ENCODE results near the gene OMA1.

Gene OMA1

DNA sequence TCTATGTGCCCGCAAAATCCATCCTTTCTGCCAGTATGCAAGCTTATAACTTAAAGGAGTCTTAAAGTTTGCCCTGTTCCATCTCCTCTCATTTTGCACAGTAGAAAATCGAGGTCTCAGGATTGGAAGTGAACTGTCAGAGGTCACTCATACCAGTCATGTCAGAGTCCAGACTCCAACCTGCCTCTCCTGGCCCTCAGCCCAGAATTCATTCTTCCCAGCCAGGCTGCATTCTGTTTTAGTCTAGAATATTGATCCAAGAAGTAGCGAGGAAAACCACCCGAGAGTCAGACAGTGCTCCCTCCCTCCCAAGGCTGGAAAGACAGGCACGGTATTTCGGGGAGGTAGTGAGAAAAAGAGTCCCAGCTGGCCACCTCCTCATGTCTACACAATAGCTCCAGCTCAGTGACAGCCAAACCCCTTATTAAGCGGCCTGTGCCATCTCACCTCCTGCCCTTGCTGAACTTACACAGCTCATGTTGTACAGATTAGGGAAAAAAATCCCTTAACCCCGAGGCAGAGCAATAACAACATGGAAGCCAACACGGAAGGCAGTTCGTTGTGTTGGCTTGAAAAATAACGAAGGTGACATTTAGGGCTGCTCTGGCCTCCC is 89.4 kb downstream of the OMA1 start:
- no peak for DNase-seq

DNA sequence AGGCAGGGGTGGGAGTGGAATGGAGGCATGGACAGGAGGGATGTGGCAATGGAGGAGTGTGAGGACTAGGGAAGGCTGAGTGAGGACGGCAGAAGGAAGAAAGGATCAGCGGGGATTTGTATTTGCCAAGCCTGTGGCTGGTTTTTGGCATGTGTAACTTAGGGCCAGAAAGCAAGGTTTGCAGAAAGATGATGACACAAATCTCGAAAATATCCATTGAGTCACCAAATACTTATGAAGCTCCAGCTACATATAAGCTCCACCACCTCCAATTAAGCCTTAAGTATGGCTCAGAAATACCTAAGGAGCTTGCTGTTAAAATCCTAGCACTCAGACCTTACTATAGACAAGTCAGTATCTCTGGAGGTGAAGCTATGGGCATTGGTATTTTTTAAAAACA is 90.1 kb downstream of the OMA1 start:
- no peak for DNase-seq

DNA sequence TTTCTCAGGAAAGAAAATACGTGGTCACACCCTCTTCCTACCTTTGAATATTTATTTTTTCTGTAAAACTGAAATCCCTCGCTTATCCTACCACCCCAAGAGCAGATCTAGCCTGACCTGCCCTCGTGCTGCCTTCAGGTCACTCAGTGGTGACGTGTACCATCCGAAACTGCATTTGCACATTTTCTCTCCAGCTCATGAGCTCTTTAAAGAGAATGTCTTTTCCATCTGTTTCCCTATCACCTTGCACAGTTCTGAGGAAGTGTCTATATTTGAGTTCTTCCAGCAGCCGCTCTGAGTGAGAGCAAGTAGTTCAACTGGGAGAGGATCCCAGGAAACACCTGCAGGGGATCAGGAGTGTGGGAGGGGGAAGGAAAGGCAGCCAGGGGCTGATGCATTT is 91.7 kb downstream of the OMA1 start:
- no peak for DNase-seq

DNA sequence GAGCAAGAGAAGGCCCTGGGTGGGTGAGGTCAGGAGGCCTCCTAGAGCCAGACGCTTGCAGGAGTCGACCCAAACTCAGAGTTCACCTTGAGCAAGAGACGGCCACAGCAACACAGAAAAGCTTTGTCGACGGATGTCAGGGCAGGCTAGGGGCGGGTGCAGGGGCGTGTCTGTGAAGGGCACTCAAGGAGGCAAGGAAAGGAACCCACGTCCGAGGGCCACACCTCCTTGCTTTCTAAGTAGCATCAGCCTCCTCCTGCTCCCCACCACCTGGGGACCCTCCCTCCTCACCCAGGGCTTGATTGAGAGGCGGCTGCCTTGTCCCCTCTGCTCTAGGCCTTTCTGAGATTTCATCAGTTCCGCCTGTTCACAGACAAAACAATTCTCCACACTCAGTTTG is 92.1 kb downstream of the OMA1 start:
- DNase-seq = no peak

DNA sequence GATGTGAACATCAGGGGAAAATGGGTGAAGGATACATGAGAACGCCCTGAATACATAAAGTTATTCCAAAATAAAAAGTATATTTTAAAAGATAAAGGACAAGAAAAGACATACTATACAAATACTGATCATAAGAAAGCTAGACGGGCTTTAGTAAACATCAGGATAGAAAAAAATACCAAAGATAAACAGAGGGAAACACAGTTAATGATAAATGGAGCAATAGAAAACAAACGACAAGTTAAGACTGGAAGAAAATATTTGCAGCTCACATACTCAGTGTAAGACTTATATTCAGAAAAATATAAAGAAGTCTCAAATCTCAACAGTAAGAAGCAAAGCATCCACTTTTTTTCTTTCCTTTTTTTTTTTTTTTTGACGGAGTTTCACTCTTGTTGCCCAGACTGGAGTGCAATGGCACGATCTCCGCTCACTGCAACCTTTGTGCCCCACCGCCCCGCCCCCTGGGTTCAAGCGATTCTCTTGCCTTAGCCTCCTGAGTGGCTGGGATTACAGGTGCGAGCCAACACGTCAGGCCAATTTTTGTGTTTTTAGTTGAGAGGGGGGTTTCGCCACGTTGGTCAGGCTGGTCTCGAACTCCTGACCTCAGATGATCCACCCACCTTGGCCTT is 94.8 kb downstream of the OMA1 start:
- no peak for DNase-seq

DNA sequence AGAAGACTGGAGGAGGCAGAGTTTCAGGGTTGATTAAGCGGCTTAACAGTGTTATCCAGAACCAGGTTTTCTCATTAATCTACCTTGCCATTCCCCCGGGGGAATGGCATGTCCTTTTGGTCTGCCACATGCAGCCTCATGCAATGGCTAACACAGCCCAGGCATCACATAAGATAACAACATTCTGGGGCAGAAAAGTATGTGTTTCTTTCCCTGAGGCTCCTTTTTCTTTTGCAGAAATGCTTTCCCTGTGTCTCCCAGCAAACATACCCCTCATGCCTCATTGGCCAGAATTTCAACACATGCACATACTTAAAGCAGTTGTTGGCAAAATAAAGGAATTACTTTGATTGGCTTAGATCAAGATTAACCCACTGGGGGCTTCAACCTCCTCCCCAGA is 98.6 kb downstream of the OMA1 start:
- no peak for DNase-seq

DNA sequence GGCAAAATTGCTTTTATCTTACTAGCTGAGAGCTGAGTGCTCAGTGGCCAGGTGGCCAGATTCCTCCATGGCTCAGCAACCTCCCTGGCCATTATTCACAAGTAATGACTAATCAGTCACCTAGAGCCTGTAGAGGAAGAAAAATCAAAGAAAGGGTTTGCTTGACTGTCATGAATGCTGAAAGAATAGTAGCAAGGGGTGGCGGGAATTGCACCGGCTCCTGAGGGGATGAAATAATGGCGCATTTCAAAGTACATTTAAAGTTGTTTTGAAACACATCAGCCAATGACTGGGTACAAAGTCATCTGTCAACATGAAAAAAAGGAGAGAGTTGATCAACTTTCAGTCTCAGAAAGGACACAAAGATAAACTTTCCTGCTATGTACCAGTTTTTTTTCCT is 99.5 kb downstream of the OMA1 start:
- no peak for DNase-seq

DNA sequence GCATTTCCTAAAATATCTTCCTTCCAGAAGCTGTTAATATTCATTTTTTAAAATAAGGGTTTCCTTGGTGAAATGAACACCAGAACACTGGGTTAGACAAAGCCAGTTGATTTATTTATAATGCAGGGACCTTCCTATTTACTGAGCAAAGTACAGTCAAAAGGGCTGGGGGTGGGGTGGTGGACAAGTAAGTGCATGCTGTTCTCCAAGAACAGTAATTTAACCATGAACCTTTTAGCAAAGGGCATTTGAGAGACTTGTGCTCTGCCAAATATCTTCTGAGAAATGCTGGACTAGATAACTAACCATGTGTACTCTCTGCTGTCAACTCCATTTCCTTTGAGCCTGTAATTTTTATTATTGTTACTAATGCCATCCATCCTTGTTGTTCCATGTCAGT is 100.2 kb downstream of the OMA1 start:
- DNase-seq = no peak

DNA sequence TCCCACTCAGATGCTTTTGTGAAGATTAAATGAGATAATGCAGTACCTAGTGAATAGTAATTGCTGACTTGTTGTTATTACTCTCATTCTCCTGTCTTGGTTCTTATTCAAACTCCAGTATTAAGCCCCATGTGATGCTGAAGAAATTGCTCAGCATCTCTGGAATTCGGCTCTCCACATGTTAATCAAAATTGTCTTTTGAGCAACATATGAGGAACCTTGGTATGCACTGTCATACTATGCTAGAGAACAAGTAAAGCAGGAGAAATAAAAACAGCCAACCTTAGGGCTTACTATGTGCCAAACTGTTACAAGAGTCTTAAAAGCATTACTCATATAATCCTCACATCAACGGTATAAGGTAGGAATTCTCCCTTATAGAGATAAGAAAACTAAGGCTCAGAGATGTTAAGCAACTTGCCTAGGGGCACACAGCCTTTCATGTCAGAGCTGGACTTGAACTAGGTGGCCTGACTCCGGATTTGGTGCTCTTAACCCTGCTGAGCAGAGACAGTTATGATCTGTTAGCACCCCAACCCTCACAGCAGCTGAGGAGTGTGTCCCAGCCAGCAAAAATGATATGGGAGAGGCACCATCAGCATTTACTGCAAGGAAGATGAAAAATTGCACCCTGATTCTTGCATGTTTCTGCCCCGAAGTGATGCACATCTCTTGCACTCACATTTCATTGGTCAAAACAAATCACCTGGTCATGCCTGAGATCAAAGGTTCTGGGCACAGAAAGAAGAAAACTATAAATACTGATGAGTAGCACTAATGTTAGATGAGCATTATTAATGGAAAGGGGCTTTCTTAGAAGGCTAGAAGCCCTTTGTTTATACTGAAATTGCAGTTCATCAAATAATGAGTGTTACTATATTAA is 102.3 kb downstream of the OMA1 start:
- DNase-seq = no peak

DNA sequence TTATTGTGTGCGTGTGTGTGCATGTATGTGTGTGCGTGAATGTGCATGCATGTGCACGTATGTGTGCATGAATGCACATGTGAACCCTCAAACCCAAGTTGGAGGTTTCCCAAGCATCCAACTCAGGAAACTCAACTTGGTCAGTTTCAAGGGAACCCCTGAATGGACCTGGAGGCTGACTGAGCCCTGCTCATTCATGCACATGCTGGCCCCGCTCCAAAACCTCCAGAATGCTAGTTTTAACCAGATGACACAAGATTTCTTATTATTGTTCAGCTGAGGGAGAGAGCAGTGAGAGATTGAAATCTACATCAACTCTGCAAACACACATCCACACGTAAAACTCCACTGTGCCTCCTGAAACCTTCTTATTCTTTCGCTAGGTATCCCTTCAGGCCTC is 104.4 kb downstream of the OMA1 start:
- no peak for DNase-seq

DNA sequence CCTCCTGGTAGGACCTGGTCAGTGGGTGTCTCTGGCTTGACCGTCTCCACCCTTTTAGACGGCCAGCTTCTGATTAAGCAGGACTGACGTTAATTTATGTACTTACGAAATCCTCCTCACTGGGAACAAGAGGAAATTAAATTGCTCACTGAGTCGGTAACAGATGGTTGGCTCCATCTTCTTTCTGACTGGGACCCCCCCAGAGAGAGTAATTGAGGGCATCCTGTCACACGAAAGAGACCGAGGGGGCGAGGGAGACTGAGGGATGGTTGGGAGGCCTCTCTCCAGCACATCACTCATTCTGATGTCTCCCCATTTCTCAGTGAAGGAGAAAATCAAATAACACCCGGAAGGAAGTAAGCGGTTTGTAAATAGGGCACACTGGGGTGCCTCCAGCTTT is 104.8 kb downstream of the OMA1 start:
- no peak for DNase-seq

DNA sequence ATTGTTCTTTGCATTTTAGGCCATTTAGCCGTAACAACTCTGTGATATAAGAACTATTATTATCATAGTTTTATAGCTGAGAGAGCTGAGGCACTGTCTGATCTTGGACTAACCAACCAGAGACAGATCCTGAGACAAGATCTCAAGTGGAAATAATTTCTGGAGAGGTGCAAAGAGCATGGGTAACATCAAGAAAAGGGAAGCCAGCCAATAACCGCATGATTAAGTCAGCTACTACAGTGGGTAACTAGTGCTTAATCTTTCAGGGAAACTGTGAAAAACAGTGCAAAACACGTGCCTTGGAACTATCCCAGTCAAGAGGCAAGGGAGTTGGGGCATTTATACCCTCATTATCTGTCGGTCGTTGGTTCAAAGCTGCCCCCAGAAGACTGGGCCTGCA is 105.8 kb downstream of the OMA1 start:
- DNase-seq = no peak

DNA sequence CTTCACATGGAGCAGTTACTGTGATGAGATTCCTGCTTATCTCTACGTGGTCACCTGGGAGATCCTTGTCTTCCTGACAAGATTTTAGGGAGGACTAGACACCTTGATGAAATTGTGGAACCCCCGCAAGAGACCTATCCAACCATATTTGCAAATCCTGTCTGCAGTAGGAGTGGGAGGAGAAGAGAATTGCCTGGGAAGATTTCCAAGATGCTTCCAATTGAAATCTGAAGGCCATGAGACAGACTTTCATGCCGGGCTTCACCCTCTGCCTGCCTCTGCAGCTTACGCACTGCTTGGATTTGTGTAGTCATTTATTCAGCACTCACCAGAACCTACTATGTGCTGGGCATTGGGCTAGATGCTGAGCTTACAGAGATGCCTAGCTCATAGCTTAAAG is 106.6 kb downstream of the OMA1 start:
- no peak for DNase-seq

DNA sequence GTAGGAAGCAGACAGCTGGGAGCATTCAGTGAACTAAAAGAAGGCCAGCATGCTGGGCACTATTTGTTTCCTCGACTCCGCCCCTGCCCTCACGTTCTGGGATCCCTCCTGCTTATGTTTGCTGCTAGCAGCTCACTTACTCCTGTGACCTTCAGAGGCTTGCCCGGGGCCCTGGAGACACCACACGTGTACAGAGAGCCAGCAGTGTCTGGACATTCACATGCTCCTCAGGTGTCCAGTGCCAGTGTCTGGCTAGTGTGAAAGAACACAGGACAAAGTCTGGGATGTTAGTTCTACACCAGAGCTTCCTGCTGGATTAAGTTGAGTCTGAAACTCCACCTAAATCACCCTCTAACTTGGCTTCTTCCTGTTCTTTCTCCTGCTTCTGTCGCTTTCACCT is 108.1 kb downstream of the OMA1 start:
- DNase-seq = no peak

DNA sequence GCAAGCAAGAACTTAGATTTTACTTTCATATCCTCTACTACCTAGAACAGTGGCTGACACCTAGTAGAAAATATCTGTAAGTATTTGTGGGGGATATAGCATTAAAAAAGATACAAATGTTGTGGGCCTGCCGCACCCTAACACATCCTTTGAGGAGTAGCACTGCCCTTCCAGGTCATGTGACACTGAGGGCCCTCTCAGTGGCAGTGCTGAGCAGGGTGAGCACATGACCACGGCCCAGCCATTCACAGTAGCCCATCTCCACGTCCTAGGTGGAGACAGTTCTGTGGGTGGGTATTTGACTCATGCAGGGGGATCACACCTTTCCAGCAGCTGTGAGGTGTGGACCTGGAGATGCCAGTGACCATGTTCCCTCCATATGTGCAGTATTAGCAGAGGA is 108.9 kb downstream of the OMA1 start:
- DNase-seq = no peak

DNA sequence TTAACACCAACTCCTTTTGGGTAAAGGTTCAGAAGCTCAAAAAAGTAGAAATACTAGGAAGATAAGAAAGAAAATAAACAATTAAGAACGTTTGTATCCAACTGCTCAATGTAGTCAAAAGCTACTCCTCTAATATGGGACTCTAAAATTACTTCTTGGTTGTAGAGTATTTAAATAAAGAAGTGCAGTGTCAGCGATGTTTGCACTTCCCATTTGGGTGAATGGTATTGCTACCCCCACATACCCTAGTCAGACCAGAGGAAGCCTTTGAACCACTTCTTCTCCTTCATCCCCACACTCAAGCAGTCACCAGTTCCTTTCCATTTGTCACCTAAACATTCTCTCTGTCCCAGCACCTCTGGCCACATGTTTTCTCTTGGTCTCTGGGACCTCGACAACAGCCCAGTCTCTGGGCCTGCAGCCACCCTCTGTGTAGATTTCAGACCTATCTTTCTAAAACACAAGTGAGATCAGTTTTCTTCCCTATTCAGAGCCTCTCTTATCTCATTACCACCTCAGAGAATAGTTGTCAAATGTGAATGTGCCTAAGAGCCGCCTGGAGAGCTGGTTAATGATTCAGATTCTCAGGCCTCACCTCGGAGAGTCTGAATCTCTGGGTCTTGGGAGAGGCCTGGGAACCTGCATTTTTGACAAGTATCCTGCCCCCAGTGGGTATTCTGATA is 109.8 kb downstream of the OMA1 start:
- DNase-seq = no peak

DNA sequence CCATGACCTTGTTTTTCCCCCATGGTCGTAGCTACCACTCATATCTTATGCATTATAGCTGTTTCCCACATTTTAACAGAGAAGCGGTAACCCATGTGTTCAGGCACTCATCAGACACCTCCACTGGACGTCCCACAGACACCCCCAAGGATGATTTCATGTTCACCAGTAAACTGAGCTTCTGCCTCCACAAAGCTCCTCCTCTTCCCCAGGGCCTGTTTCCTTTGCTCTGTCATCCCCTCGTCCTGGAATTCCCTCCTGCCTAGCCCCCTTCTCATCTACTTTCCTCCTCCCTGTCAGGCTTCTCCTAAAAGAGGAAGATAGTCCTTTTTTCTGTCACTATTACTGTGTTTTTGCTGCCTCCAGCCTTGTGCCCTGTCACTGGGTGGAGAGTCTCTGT is 111.2 kb downstream of the OMA1 start:
- DNase-seq = no peak

DNA sequence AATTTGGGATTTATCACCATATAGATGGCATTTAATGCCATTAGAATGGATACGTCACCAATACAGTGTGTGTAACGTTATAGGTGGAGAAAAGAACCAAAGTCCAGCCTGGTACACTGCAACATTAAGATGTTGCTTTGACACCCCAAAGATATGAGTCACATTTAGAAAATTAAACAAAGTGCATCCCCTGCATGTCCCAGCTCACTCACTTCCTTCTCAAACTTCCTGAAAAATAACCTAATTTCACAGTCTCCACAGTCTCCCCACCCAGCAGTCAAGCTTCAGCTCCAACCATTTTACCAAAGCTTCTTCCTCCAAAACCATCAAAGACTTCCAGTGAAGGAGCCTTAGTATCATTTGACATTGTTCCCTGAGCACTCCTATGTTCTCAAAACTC is 111.9 kb downstream of the OMA1 start:
- DNase-seq = no peak

DNA sequence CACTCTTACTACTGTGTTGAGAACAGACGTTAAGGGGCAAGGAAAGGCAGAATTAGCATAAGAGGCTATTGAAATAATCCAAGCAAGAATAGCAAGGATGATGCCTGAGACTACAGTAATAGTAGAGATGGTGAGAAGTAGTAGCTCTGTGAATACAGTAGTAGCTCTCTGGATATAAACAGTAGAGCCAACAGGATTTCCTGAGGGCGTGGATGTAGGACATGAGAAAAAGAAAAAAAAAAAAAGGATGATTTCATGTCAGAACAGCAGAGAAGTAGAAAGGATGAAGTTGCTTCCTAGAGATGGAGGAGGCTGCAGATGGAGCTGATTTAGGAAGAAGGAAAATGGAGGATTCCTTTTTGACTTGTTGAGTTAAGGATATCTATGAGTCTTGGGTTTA is 112.3 kb downstream of the OMA1 start:
- no peak for DNase-seq

DNA sequence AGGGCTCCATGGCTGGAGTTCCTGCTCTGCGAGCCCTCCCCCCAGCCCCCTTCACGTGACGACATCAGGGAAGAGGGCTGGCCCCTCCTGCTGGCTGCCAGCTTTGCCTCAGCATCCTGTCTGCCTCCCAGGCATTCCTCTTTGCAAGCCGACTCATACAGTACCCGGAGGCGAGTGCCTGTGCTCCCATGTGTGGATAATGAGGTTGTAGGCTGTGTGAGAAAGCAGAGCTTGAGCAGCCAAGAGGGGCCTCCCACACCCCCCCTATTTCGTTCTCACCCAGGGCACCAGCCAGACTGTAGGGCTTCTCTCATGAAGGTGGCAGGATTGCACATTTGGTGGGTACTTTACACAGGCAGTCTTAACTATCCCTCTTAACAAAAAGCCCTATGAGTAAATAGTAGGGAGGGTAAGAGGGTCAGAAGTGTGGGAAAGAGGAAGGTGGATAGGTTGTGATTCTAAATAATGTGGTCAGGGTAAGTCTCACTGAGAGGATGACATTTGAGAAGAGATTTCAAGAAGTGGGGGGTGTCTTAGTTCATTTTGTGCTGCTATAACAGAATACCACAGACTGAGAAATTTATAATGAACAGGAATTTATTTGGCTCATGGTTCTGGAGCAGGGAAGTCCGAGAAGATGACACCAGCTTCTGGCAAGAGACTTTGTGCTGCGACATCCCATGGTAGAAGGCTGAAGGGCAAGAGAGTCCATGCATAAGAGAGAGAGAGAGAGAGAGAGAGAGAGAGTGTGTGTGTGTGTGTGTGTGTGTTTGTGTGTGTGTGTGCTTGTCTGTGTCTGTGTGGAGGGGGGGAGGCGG is 113.5 kb downstream of the OMA1 start:
- DNase-seq = no peak

DNA sequence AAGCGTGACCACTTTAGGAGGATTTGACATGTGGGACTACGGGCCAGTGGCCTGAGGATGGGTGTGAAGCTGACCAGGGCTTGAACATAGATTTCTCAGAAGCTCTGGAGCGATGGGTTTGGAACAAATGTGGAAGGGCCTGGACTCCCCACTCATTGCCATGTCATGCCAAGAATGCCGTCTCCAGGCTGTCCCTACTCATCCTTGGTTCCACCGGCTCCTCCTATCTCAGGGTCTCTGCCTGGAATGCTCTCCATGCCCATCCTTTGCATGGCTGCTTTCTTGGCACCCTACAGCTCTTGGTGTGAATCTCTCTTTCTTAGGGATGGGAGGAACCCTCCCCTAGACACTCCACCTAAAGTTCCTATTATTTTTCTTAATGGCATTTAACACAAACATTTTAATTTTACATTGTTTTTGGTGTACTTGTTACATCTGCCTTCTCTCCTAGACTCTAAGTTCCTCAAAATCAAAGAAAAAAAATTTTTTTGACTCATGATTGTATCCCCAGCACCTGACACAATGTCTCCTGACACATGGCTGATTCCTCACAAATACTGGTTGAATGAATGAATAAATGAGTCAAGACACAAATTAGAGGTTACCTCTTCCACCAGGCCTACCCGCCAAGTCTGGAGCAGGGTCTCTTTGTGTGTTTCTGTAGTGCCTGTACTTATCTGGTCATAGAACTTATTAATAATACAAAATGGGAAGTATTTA is 114.5 kb downstream of the OMA1 start:
- DNase-seq = no peak

Measured in CD4-positive, alpha-beta T cell treated with Interleukin-17A for 4 hours (primary cell).